H1 (cell line): ENCODE data around the gene TK2.

Experiments
- CREB1 ChIP-seq: IDR thresholded peaks from 2 replicates; pipeline ENCODE4 v1.6.1; 2012; ENCODE audit warnings: inconsistent platforms
- POLR2A ChIP-seq, 2 experiments: IDR thresholded peaks; 1 replicate in 1 of 2; 2 replicates in 1 of 2; pipeline ENCODE4 v1.6.1; 2011; ENCODE audit warnings: low read depth in 2 of 2, low read length in 2 of 2, mild to moderate bottlenecking in 2 of 2; ENCODE audit errors: control extremely low read depth in 1 of 2

DNA sequence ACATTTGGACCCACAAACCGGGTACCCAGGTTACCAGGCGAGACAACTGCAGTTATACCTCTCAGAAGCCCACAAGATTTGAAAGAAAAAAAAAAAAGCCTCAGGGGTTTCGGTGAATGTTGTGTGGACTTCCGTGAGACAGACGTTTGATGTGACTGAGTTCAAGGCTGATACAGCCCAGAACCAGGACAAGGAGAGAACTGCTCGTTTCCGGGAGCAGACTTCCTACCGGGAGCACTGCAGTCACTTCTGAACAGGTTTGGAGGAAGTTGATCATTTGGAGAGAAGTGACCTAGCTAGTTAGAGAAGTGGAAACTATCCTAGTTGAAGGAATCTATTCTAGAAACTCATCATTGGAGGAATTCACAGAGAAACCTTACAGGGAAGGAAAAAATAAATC lies 3.3 kb upstream of the TK2 start:
- TF ChIP-seq POLR2A (IDR thresholded peaks at IDR 0.05; ENCODE audit: control extremely low read depth in 1 of 2, low read depth in 2 of 2, low read length in 2 of 2) = no peak
- TF ChIP-seq CREB1 = no peak
